Mesangial cell (primary cell): Measurements from ENCODE around the gene SLC20A1. TPM values are rescaled to one million over a fixed set of nuclear protein-coding genes. Genes with fewer than 3 reads are reported as not detected.

Source experiments
- total RNA-seq: library from RNA; depleted of rRNA; stranded (reverse); fragments of >200 nt; gene quantifications from 2 replicates; pipeline ENCODE4 v1.2.3, GENCODE V29; 2015

Gene SLC20A1, protein sequence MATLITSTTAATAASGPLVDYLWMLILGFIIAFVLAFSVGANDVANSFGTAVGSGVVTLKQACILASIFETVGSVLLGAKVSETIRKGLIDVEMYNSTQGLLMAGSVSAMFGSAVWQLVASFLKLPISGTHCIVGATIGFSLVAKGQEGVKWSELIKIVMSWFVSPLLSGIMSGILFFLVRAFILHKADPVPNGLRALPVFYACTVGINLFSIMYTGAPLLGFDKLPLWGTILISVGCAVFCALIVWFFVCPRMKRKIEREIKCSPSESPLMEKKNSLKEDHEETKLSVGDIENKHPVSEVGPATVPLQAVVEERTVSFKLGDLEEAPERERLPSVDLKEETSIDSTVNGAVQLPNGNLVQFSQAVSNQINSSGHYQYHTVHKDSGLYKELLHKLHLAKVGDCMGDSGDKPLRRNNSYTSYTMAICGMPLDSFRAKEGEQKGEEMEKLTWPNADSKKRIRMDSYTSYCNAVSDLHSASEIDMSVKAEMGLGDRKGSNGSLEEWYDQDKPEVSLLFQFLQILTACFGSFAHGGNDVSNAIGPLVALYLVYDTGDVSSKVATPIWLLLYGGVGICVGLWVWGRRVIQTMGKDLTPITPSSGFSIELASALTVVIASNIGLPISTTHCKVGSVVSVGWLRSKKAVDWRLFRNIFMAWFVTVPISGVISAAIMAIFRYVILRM
- 57.0 and 80.8 TPM in 2 replicates for total RNA-seq

DNA sequence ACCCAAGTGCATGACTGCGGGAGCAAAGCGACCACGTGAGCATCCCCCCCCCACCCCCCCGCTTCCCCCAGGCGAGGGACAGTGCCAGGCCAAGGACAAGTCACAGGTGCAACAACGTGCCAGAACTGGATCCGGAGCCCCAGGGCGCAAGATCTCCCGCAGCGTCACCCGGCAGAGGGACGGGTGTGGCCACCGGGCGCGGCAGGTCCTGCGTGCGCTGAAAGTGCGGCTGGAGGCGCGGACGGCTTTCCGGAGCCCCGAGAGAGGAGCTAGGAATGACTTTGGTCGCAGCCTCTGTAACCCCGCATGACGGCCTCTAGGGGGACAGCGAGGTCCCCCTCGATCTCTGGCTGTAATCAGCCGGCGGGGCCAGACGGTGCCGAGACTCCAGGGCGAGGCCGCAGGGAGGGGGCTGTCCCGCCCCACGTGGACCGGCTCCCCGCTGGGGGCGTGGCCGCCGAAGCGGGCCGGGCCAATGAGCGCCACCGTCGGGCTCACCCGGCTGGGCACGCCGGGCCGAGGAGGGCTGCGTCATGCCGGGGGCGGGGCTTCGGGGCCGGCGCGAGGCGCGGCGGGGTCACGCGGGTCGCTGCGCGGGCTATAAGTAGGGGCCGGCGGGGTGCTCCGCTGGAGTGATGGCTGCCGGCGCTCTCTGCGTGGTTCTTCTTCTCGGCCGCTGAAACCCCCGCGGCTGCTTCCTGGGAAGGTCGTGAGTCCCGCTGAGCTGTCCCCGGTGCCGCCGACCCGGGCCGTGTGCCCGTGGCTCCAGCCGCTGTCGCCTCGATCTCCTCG, at the start of gene SLC20A1:
SLC20A1 (plus strand) TSS at position 630 of the 792 bp plus-strand sequence. CDS start 890 bp downstream, outside the sequence.

Other genes starting within 250 kb of the SLC20A1 start
- 1.1 and 2.8 TPM in 2 replicates for gene RGPD8, start 212.3 kb upstream of the SLC20A1 start, total RNA-seq
- 30.6 and 52.0 TPM in 2 replicates for gene TTL, start 163.8 kb upstream of the SLC20A1 start, total RNA-seq
- gene POLR1B, start 103.5 kb upstream of the SLC20A1 start, total RNA-seq: 12.7 TPM in 2 replicates
- gene CHCHD5, start 61.3 kb upstream of the SLC20A1 start, total RNA-seq: 23.1 and 57.3 TPM in 2 replicates
- gene NT5DC4, start 75.1 kb downstream of the SLC20A1 start, total RNA-seq: not detected in 2 replicates
- 0.63 and 23.3 TPM in 2 replicates for gene CKAP2L, start 118.7 kb downstream of the SLC20A1 start, total RNA-seq
- gene IL1A, start 138.6 kb downstream of the SLC20A1 start, total RNA-seq: not detected in 2 replicates
- gene IL1B, start 190.8 kb downstream of the SLC20A1 start, total RNA-seq: 0.49 TPM in 1 of 2 replicates, not detected in the other